ENCODE results near the gene TSEN34. TPM values are rescaled to one million over a fixed set of nuclear protein-coding genes. Genes with fewer than 3 reads are reported as not detected.

TSEN34 gene
- total and polyA plus RNA-seq, 3 experiments from 2014 or later, result 22.4 to 38.2 (median 24.6) TPM

DNA sequence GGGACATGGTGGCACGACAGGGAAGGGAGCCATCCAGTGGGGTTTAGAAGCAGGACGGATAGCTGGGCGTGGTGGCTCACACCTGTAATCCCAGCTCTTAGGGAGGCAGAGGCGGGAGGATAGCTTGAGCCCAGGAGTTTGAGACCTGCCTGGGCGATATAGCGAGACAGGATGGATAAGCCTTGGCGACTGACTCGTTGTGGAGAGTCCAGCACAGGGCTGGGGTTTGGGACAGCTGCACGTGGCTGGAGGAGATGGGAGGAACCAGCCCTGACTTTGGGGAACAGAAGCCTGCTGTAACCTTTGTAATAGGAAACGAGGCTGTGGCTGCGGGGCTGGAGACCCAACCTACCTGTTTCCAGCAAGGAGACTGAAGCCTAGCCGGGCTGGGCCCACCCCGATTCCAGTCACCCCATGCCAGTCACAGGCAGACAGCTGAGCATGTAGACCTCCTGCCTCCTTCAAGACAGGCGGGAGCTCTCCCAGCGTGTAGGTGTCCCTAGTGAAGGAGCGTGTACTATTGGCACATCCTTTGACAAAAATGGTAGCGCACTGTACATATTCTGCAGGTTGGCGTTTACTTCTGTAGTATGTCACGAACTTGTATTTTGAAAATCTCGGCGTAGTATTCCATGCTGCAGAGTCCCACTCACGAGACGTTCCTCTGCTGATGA lies 39.6 kb upstream of the TSEN34 start:
- no peaks in the 10 kb centered on the region for H3K27me3 Mint-ChIP-seq
- no peaks in the 10 kb centered on the region for H3K9me3 ChIP-seq (ENCODE audit: low read length)
- peaks cover 32% of the 10 kb centered on the region for H3K4me1 ChIP-seq (ENCODE audit: insufficient read depth, low read length)
- no peaks in the 10 kb centered on the region for H3K27me3 ChIP-seq (ENCODE audit: insufficient read depth, low read length, poor library complexity, severe bottlenecking)
- ChIA-PET POLR2A (interaction anchor here (1.3 kb wide), 1 partner anchor 14 kb away, joined by 3 read pairs; the partner anchor contains the start of gene CNOT3), CTCF (no interaction called here)
- H3K4me3 Mint-ChIP-seq, result no peak overlapping the region
- no peak overlapping the region for H3K4me3 ChIP-seq (ENCODE audit: low read length)
- no peak overlapping the region for H3K27ac ChIP-seq (ENCODE audit: low read depth, low read length)
- H3K27ac Mint-ChIP-seq, result peak overlapping the region in 3 of 8 donors; percentile 7 to 61 (median 9)
- peaks cover 19 to 22% (median 20%) of the 10 kb centered on the region in 3 donors for H3K4me1 Mint-ChIP-seq
- no peak for DNase-seq
- H3K36me3 ChIP-seq (ENCODE audit: insufficient read depth, low read length), result peaks cover 70% of the 10 kb centered on the region
- no peaks in the 10 kb centered on the region for H3K9me3 Mint-ChIP-seq
- peaks cover 9 to 91% (median 24%) of the 10 kb centered on the region in 3 donors for H3K36me3 Mint-ChIP-seq

DNA sequence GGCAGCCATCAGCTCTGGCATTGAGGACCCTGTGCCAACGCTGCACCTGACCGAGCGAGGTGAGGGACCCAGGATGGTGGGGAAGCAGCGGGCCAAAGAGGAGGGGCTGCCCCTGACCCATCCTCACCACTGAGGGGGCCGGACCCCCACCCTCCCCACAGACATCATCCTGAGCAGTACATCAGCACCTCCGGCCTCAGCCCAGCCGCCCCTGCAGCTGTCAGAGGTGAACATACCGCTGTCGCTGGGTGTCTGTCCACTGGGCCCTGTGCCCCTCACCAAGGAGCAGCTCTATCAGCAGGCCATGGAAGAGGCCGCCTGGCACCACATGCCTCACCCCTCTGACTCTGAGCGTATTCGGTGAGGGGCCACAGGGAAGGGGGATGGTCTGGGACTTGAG lies 38.8 kb upstream of the TSEN34 start:
- H3K27ac ChIP-seq (ENCODE audit: low read depth, low read length), result no peak overlapping the region
- H3K36me3 Mint-ChIP-seq, result peaks cover 9 to 91% (median 24%) of the 10 kb centered on the region in 3 donors
- no peaks in the 10 kb centered on the region for H3K27me3 ChIP-seq (ENCODE audit: insufficient read depth, low read length, poor library complexity, severe bottlenecking)
- no peak overlapping the region for H3K27ac Mint-ChIP-seq
- peaks cover 70% of the 10 kb centered on the region for H3K36me3 ChIP-seq (ENCODE audit: insufficient read depth, low read length)
- no peaks in the 10 kb centered on the region for H3K9me3 ChIP-seq (ENCODE audit: low read length)
- DNase-seq, result no peak
- no peaks in the 10 kb centered on the region for H3K9me3 Mint-ChIP-seq
- ChIA-PET POLR2A (interaction anchor here (0.7 kb wide), 1 partner anchor 8 kb away, joined by 3 read pairs; no protein-coding TSS in a partner anchor), CTCF (no interaction called here)
- H3K4me3 Mint-ChIP-seq, result no peak overlapping the region
- peaks cover 24 to 29% (median 25%) of the 10 kb centered on the region in 3 donors for H3K4me1 Mint-ChIP-seq
- no peak overlapping the region for H3K4me3 ChIP-seq (ENCODE audit: low read length)
- peaks cover 36% of the 10 kb centered on the region for H3K4me1 ChIP-seq (ENCODE audit: insufficient read depth, low read length)
- no peaks in the 10 kb centered on the region for H3K27me3 Mint-ChIP-seq

DNA sequence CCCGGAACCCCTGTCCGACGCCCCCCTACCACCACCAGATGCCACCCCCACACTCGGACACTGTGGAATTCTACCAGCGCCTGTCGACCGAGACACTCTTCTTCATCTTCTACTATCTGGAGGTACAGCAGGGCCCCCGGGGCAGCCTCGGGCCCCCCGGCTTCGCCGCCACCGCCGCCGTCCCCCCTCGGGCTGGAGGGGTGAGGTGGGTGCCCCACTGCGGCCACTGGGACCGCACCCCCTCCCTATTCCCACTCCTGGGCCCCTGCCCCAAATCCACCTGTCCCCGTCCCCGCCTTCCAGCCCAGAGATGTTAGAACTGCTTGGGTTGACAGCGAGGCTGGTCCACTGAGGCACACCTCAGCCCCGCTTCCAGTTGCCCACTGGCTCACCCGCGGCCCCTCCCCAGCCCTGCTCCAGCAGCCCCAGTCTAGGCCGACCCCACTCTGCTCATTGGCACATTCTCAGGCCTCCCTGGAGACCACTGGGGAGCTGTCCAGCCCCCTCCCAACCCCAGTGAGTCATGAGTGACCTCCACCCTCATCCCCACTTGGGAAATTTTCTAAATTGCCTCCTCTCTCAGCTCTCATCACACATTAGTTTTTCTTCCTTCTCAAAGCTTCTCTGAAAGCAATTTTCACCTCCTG lies 38.1 kb upstream of the TSEN34 start:
- no peak overlapping the region for H3K4me3 ChIP-seq (ENCODE audit: low read length)
- no peaks in the 10 kb centered on the region for H3K27me3 ChIP-seq (ENCODE audit: insufficient read depth, low read length, poor library complexity, severe bottlenecking)
- CTCF ChIA-PET, result no interaction called here
- Mint-ChIP-seq H3K9me3 (no peaks in the 10 kb centered on the region), H3K36me3 (peaks cover 9 to 91% (median 24%) of the 10 kb centered on the region in 3 donors), H3K4me3 (no peak overlapping the region), H3K27me3 (no peaks in the 10 kb centered on the region), H3K27ac (peak overlapping the region in 2 of 8 donors; percentile 25 to 81), H3K4me1 (peaks cover 25 to 30% (median 25%) of the 10 kb centered on the region in 3 donors)
- no peaks in the 10 kb centered on the region for H3K9me3 ChIP-seq (ENCODE audit: low read length)
- peaks cover 66% of the 10 kb centered on the region for H3K36me3 ChIP-seq (ENCODE audit: insufficient read depth, low read length)
- no peak for DNase-seq
- POLR2A ChIA-PET, result no interaction called here
- no peak overlapping the region for H3K27ac ChIP-seq (ENCODE audit: low read depth, low read length)
- H3K4me1 ChIP-seq (ENCODE audit: insufficient read depth, low read length), result peaks cover 41% of the 10 kb centered on the region

DNA sequence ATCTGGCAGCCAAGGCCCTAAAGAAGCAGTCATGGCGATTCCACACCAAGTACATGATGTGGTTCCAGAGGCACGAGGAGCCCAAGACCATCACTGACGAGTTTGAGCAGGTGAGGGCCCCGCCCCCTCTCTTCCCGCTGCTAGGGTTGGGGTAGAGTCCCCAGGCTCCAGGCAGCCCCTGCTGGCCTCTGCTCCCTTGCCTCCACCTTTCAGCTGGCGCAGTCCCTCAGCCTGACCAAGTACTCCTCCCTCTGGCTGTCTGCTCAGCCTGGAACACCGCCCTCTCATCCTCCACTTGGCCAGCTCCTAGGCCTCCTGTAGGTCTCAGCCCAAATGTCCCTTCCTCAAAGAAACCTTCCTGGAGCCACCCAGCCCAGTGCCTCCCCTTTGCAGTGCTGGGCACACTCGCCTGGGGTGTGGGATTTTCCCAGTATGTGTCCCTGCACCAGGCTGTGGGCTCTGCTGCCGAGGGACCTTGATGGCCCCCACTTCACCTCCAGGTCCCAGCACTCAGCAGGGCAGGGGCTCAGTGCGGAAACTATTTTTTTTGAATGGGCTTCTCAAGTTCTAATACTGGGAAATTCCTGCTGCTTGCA lies 37.3 kb upstream of the TSEN34 start:
- H3K36me3 Mint-ChIP-seq, result peaks cover 9 to 93% (median 22%) of the 10 kb centered on the region in 3 donors
- Histone ChIP-seq H3K9me3 (ENCODE audit: low read length) (no peaks in the 10 kb centered on the region), H3K27me3 (ENCODE audit: insufficient read depth, low read length, poor library complexity, severe bottlenecking) (no peaks in the 10 kb centered on the region), H3K4me1 (ENCODE audit: insufficient read depth, low read length) (peaks cover 49% of the 10 kb centered on the region), H3K27ac (ENCODE audit: low read depth, low read length) (no peak overlapping the region), H3K4me3 (ENCODE audit: low read length) (no peak overlapping the region), H3K36me3 (ENCODE audit: insufficient read depth, low read length) (peaks cover 66% of the 10 kb centered on the region)
- CTCF ChIA-PET, result no interaction called here
- peaks cover 33 to 38% (median 33%) of the 10 kb centered on the region in 3 donors for H3K4me1 Mint-ChIP-seq
- POLR2A ChIA-PET, result interaction anchor here (1.3 kb wide), 1 partner anchor 17 kb away, joined by 3 read pairs; the partner anchor contains the start of gene CNOT3
- no peaks in the 10 kb centered on the region for H3K27me3 Mint-ChIP-seq
- peak overlapping the region in 4 of 8 donors; percentile 43 to 86 (median 72) for H3K27ac Mint-ChIP-seq
- DNase-seq, result no peak
- H3K9me3 Mint-ChIP-seq, result no peaks in the 10 kb centered on the region
- H3K4me3 Mint-ChIP-seq, result peak overlapping the region in 1 of 7 donors; percentile 41

DNA sequence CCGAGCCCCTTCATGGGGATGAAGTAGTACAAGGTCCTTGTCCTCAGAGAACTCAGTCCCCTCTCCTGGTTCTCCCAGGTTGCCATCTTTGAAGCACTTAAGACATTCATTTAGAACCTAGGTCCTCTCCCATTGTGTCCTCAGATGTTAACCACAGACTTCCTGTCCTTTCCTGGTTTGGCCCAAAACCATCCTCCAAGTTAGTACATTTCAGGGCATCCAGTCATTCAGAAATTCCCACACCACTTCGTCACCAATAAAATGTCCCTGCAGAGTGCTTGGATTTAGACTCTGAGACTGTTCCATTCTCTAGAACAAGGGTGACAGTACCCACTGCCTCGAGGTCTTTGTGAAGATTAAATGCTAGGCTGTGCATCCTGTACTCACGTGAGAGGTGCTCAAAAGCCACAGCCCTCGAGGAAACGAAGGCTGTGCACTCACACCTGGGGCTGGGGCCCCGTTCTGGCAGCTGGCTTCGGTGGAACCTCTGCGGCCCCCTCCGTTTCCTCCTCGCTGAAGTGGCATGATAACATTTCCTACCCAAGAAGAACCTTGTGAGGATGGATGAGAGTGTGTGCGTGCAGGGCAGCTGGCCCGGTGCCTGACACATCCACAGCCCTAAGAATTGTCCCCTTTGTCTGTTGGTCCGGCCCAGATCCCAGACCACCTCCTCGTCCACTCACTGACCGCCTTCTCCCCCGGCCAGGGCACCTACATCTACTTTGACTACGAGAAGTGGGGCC lies 36.3 kb upstream of the TSEN34 start:
- H3K27me3 ChIP-seq (ENCODE audit: insufficient read depth, low read length, poor library complexity, severe bottlenecking), result no peaks in the 10 kb centered on the region
- Mint-ChIP-seq H3K27me3 (peaks cover 0 to 1% of the 10 kb centered on the region in 2 donors), H3K4me3 (peak overlapping the region in 6 of 7 donors; percentile 19 to 59 (median 34)), H3K27ac (peak overlapping the region; percentile 51 to 88 (median 76)), H3K4me1 (peaks cover 37 to 48% (median 41%) of the 10 kb centered on the region in 3 donors), H3K36me3 (peaks cover 9 to 91% (median 20%) of the 10 kb centered on the region in 3 donors), H3K9me3 (no peaks in the 10 kb centered on the region)
- H3K36me3 ChIP-seq (ENCODE audit: insufficient read depth, low read length), result peaks cover 58% of the 10 kb centered on the region
- no peak overlapping the region for H3K4me3 ChIP-seq (ENCODE audit: low read length)
- ChIA-PET POLR2A (interaction anchor here (1.3 kb wide), 1 partner anchor 18 kb away, joined by 3 read pairs; the partner anchor contains the start of gene CNOT3), CTCF (no interaction called here)
- no peak overlapping the region for H3K27ac ChIP-seq (ENCODE audit: low read depth, low read length)
- peaks cover 53% of the 10 kb centered on the region for H3K4me1 ChIP-seq (ENCODE audit: insufficient read depth, low read length)
- H3K9me3 ChIP-seq (ENCODE audit: low read length), result no peaks in the 10 kb centered on the region
- DNase-seq, result peak in 3 of 5 donors; percentile 50 to 70 (median 69)

DNA sequence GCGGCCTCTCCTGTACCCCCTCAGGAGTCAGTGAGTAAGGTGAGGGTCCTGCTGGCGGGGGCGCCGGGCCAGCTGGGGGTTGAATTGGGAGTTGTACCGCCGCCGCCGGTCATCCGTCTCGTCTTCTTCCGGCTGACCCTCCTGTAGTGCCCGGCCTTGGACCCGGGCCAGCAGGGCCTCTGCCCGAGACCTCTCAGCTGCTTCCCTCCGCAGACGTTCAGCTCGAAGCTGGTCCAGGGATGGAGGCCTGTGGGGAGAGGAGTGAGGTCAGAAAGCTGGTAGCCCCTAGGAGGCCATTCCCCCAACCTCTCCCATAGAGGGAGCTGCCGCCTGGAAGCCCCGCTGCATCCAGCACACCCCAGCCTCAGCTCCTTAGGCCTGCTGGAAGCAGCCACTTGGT lies 35.4 kb upstream of the TSEN34 start:
- peaks cover 9 to 87% (median 18%) of the 10 kb centered on the region in 3 donors for H3K36me3 Mint-ChIP-seq
- Histone ChIP-seq H3K9me3 (ENCODE audit: low read length) (no peaks in the 10 kb centered on the region), H3K27me3 (ENCODE audit: insufficient read depth, low read length, poor library complexity, severe bottlenecking) (no peaks in the 10 kb centered on the region), H3K36me3 (ENCODE audit: insufficient read depth, low read length) (peaks cover 52% of the 10 kb centered on the region), H3K4me1 (ENCODE audit: insufficient read depth, low read length) (peaks cover 60% of the 10 kb centered on the region), H3K27ac (ENCODE audit: low read depth, low read length) (no peak overlapping the region), H3K4me3 (ENCODE audit: low read length) (no peak overlapping the region)
- no peak for DNase-seq
- H3K27ac Mint-ChIP-seq, result peak overlapping the region in 2 of 8 donors; percentile 29 to 75
- H3K9me3 Mint-ChIP-seq, result no peaks in the 10 kb centered on the region
- no peak overlapping the region for H3K4me3 Mint-ChIP-seq
- H3K4me1 Mint-ChIP-seq, result peaks cover 46 to 57% (median 50%) of the 10 kb centered on the region in 3 donors
- ChIA-PET POLR2A (interaction anchor here (0.6 to 1.0 kb wide), 3 partner anchors 19 to 38 kb away, joined by 3 to 6 read pairs (median 3); partner anchors contain the start of genes CNOT3 and TSEN34), CTCF (no interaction called here)
- peaks cover 0 to 1% of the 10 kb centered on the region in 2 donors for H3K27me3 Mint-ChIP-seq

DNA sequence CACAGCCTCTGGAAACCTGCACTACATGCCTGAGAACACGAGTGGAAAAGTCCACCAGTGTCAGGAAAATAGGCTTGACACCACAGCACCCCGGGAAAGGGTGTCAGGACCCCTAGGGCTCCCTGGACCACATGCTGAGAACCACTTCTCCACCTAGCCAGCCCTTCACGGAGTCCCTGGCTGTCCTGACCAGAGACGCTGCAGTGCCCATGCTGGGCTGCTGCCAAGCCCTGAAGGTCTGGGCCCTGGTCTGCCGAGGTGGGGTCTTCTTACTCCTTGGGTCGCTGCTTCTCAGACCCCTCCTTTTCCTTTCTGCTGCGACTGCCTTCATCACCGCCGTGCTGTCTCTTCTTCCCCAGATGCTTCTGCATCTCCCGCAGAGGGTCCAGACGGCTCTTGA lies 34.6 kb upstream of the TSEN34 start:
- no peak for DNase-seq
- peak overlapping the region in 1 of 7 donors; percentile 65 for H3K4me3 Mint-ChIP-seq
- Histone ChIP-seq H3K27ac (ENCODE audit: low read depth, low read length) (no peak overlapping the region), H3K36me3 (ENCODE audit: insufficient read depth, low read length) (peaks cover 49% of the 10 kb centered on the region), H3K27me3 (ENCODE audit: insufficient read depth, low read length, poor library complexity, severe bottlenecking) (no peaks in the 10 kb centered on the region), H3K4me1 (ENCODE audit: insufficient read depth, low read length) (peaks cover 65% of the 10 kb centered on the region), H3K9me3 (ENCODE audit: low read length) (no peaks in the 10 kb centered on the region), H3K4me3 (ENCODE audit: low read length) (no peak overlapping the region)
- H3K27ac Mint-ChIP-seq, result peak overlapping the region in 3 of 8 donors; percentile 17 to 75 (median 38)
- peaks cover 48 to 61% (median 54%) of the 10 kb centered on the region in 3 donors for H3K4me1 Mint-ChIP-seq
- peaks cover 0 to 1% of the 10 kb centered on the region in 2 donors for H3K27me3 Mint-ChIP-seq
- POLR2A ChIA-PET, result interaction anchor here (1.0 kb wide), 1 partner anchor 35 kb away, joined by 3 read pairs; the partner anchor contains the start of gene TSEN34
- H3K36me3 Mint-ChIP-seq, result peaks cover 9 to 80% (median 15%) of the 10 kb centered on the region in 3 donors
- H3K9me3 Mint-ChIP-seq, result no peaks in the 10 kb centered on the region
- CTCF ChIA-PET, result no interaction called here
